Measurements from ENCODE around the gene RAB37.

Gene RAB37

GRCh38 chr17:74736513-74737298 lies at the start of gene RAB37:
TSS of gene RAB37 (plus strand) at chr17:74737256. CDS start at chr17:74737273, 17 bp downstream.
- H3K27ac ChIP-seq (ENCODE audit: low read depth, low read length), result peak within 1 kb of the TSS; percentile 17
- no peak within 1 kb of the TSS for H3K9ac ChIP-seq (ENCODE audit: low read depth, low read length)
- H3K9me3 ChIP-seq (ENCODE audit: control insufficient read depth, insufficient read depth, low read length), result no peaks in the 10 kb centered on the region
- H3K27me3 ChIP-seq (ENCODE audit: control insufficient read depth, insufficient read depth, low read length), result peaks cover 17% of the 10 kb centered on the region; the same call in 1 of the 2 replicates
- H3K4me3 ChIP-seq (ENCODE audit: low read depth, low read length), result peak within 1 kb of the TSS; percentile 81
- H3K4me1 ChIP-seq (ENCODE audit: control insufficient read depth, insufficient read depth, low read length), result peaks cover 7% of the 10 kb centered on the region
- no peaks in the 10 kb centered on the region for H3K36me3 ChIP-seq (ENCODE audit: control insufficient read depth, insufficient read depth, low read length)

GRCh38 chr17:74687886-74688285 lies 49.2 kb upstream of the RAB37 start:
- no peaks in the 10 kb centered on the region for H3K9me3 ChIP-seq (ENCODE audit: control insufficient read depth, insufficient read depth, low read length)
- H3K4me3 ChIP-seq (ENCODE audit: low read depth, low read length), result no peak overlapping the region
- H3K36me3 ChIP-seq (ENCODE audit: control insufficient read depth, insufficient read depth, low read length), result no peaks in the 10 kb centered on the region
- H3K27me3 ChIP-seq (ENCODE audit: control insufficient read depth, insufficient read depth, low read length), result no peaks in the 10 kb centered on the region
- H3K9ac ChIP-seq (ENCODE audit: low read depth, low read length), result no peak overlapping the region
- H3K4me1 ChIP-seq (ENCODE audit: control insufficient read depth, insufficient read depth, low read length), result no peaks in the 10 kb centered on the region
- no peak overlapping the region for H3K27ac ChIP-seq (ENCODE audit: low read depth, low read length)

- no peaks in the 10 kb centered on the region for H3K4me1 ChIP-seq (ENCODE audit: control insufficient read depth, insufficient read depth, low read length)
- H3K36me3 ChIP-seq (ENCODE audit: control insufficient read depth, insufficient read depth, low read length), result no peaks in the 10 kb centered on the region
- H3K4me3 ChIP-seq (ENCODE audit: low read depth, low read length), result no peak overlapping the region
- H3K27me3 ChIP-seq (ENCODE audit: control insufficient read depth, insufficient read depth, low read length), result no peaks in the 10 kb centered on the region
- H3K9me3 ChIP-seq (ENCODE audit: control insufficient read depth, insufficient read depth, low read length), result no peaks in the 10 kb centered on the region
- no peak overlapping the region for H3K9ac ChIP-seq (ENCODE audit: low read depth, low read length)
- no peak overlapping the region for H3K27ac ChIP-seq (ENCODE audit: low read depth, low read length)
Observed at GRCh38 chr17:74690409-74690825, 46.6 kb upstream of the RAB37 start.

- Histone ChIP-seq H3K27ac (ENCODE audit: low read depth, low read length) (no peak overlapping the region), H3K9me3 (ENCODE audit: control insufficient read depth, insufficient read depth, low read length) (no peaks in the 10 kb centered on the region), H3K4me1 (ENCODE audit: control insufficient read depth, insufficient read depth, low read length) (no peaks in the 10 kb centered on the region), H3K27me3 (ENCODE audit: control insufficient read depth, insufficient read depth, low read length) (no peaks in the 10 kb centered on the region), H3K4me3 (ENCODE audit: low read depth, low read length) (no peak overlapping the region), H3K9ac (ENCODE audit: low read depth, low read length) (no peak overlapping the region), H3K36me3 (ENCODE audit: control insufficient read depth, insufficient read depth, low read length) (no peaks in the 10 kb centered on the region)
Observed at GRCh38 chr17:74691151-74691550, 45.9 kb upstream of the RAB37 start.

- H3K4me3 ChIP-seq (ENCODE audit: low read depth, low read length), result no peak overlapping the region
- no peak overlapping the region for H3K9ac ChIP-seq (ENCODE audit: low read depth, low read length)
- H3K4me1 ChIP-seq (ENCODE audit: control insufficient read depth, insufficient read depth, low read length), result no peaks in the 10 kb centered on the region
- no peaks in the 10 kb centered on the region for H3K9me3 ChIP-seq (ENCODE audit: control insufficient read depth, insufficient read depth, low read length)
- no peaks in the 10 kb centered on the region for H3K36me3 ChIP-seq (ENCODE audit: control insufficient read depth, insufficient read depth, low read length)
- H3K27ac ChIP-seq (ENCODE audit: low read depth, low read length), result no peak overlapping the region
- H3K27me3 ChIP-seq (ENCODE audit: control insufficient read depth, insufficient read depth, low read length), result no peaks in the 10 kb centered on the region
Observed at GRCh38 chr17:74694081-74694480, 43.0 kb upstream of the RAB37 start.

GRCh38 chr17:74695629-74696028 lies 41.4 kb upstream of the RAB37 start:
- Histone ChIP-seq H3K9me3 (ENCODE audit: control insufficient read depth, insufficient read depth, low read length) (no peaks in the 10 kb centered on the region), H3K9ac (ENCODE audit: low read depth, low read length) (no peak overlapping the region), H3K4me1 (ENCODE audit: control insufficient read depth, insufficient read depth, low read length) (no peaks in the 10 kb centered on the region), H3K27me3 (ENCODE audit: control insufficient read depth, insufficient read depth, low read length) (no peaks in the 10 kb centered on the region), H3K36me3 (ENCODE audit: control insufficient read depth, insufficient read depth, low read length) (no peaks in the 10 kb centered on the region), H3K4me3 (ENCODE audit: low read depth, low read length) (no peak overlapping the region), H3K27ac (ENCODE audit: low read depth, low read length) (no peak overlapping the region)

GRCh38 chr17:74697515-74697914 lies 39.5 kb upstream of the RAB37 start:
- Histone ChIP-seq H3K4me1 (ENCODE audit: control insufficient read depth, insufficient read depth, low read length) (no peaks in the 10 kb centered on the region), H3K4me3 (ENCODE audit: low read depth, low read length) (no peak overlapping the region), H3K36me3 (ENCODE audit: control insufficient read depth, insufficient read depth, low read length) (no peaks in the 10 kb centered on the region), H3K9ac (ENCODE audit: low read depth, low read length) (no peak overlapping the region), H3K27ac (ENCODE audit: low read depth, low read length) (no peak overlapping the region), H3K9me3 (ENCODE audit: control insufficient read depth, insufficient read depth, low read length) (no peaks in the 10 kb centered on the region), H3K27me3 (ENCODE audit: control insufficient read depth, insufficient read depth, low read length) (no peaks in the 10 kb centered on the region)

GRCh38 chr17:74698069-74698468 lies 39.0 kb upstream of the RAB37 start:
- Histone ChIP-seq H3K27ac (ENCODE audit: low read depth, low read length) (no peak overlapping the region), H3K9me3 (ENCODE audit: control insufficient read depth, insufficient read depth, low read length) (no peaks in the 10 kb centered on the region), H3K4me1 (ENCODE audit: control insufficient read depth, insufficient read depth, low read length) (no peaks in the 10 kb centered on the region), H3K9ac (ENCODE audit: low read depth, low read length) (no peak overlapping the region), H3K27me3 (ENCODE audit: control insufficient read depth, insufficient read depth, low read length) (no peaks in the 10 kb centered on the region), H3K4me3 (ENCODE audit: low read depth, low read length) (no peak overlapping the region), H3K36me3 (ENCODE audit: control insufficient read depth, insufficient read depth, low read length) (no peaks in the 10 kb centered on the region)

- no peak overlapping the region for H3K4me3 ChIP-seq (ENCODE audit: low read depth, low read length)
- H3K9ac ChIP-seq (ENCODE audit: low read depth, low read length), result no peak overlapping the region
- H3K36me3 ChIP-seq (ENCODE audit: control insufficient read depth, insufficient read depth, low read length), result no peaks in the 10 kb centered on the region
- H3K4me1 ChIP-seq (ENCODE audit: control insufficient read depth, insufficient read depth, low read length), result no peaks in the 10 kb centered on the region
- H3K9me3 ChIP-seq (ENCODE audit: control insufficient read depth, insufficient read depth, low read length), result no peaks in the 10 kb centered on the region
- H3K27ac ChIP-seq (ENCODE audit: low read depth, low read length), result no peak overlapping the region
- H3K27me3 ChIP-seq (ENCODE audit: control insufficient read depth, insufficient read depth, low read length), result no peaks in the 10 kb centered on the region
Observed at GRCh38 chr17:74699236-74699635, 37.8 kb upstream of the RAB37 start.

- Histone ChIP-seq H3K4me1 (ENCODE audit: control insufficient read depth, insufficient read depth, low read length) (no peaks in the 10 kb centered on the region), H3K27ac (ENCODE audit: low read depth, low read length) (no peak overlapping the region), H3K36me3 (ENCODE audit: control insufficient read depth, insufficient read depth, low read length) (no peaks in the 10 kb centered on the region), H3K9ac (ENCODE audit: low read depth, low read length) (no peak overlapping the region), H3K9me3 (ENCODE audit: control insufficient read depth, insufficient read depth, low read length) (no peaks in the 10 kb centered on the region), H3K27me3 (ENCODE audit: control insufficient read depth, insufficient read depth, low read length) (no peaks in the 10 kb centered on the region), H3K4me3 (ENCODE audit: low read depth, low read length) (no peak overlapping the region)
Observed at GRCh38 chr17:74702116-74702871, 34.8 kb upstream of the RAB37 start.

GRCh38 chr17:74703311-74703710 lies 33.7 kb upstream of the RAB37 start:
- Histone ChIP-seq H3K9me3 (ENCODE audit: control insufficient read depth, insufficient read depth, low read length) (no peaks in the 10 kb centered on the region), H3K4me1 (ENCODE audit: control insufficient read depth, insufficient read depth, low read length) (no peaks in the 10 kb centered on the region), H3K36me3 (ENCODE audit: control insufficient read depth, insufficient read depth, low read length) (no peaks in the 10 kb centered on the region), H3K27me3 (ENCODE audit: control insufficient read depth, insufficient read depth, low read length) (no peaks in the 10 kb centered on the region), H3K4me3 (ENCODE audit: low read depth, low read length) (no peak overlapping the region), H3K27ac (ENCODE audit: low read depth, low read length) (no peak overlapping the region), H3K9ac (ENCODE audit: low read depth, low read length) (no peak overlapping the region)

Measured in HUES48 (cell line).